ENCODE measurements around the gene BIRC2. TPM values are rescaled to one million over a fixed set of nuclear protein-coding genes. Genes with fewer than 3 reads are reported as not detected.

The BIRC2 gene
- polyA plus RNA-seq, 2 of the 4 experiments (the other 2 are of a cell fraction) = 24.2 to 60.4 TPM

DNA sequence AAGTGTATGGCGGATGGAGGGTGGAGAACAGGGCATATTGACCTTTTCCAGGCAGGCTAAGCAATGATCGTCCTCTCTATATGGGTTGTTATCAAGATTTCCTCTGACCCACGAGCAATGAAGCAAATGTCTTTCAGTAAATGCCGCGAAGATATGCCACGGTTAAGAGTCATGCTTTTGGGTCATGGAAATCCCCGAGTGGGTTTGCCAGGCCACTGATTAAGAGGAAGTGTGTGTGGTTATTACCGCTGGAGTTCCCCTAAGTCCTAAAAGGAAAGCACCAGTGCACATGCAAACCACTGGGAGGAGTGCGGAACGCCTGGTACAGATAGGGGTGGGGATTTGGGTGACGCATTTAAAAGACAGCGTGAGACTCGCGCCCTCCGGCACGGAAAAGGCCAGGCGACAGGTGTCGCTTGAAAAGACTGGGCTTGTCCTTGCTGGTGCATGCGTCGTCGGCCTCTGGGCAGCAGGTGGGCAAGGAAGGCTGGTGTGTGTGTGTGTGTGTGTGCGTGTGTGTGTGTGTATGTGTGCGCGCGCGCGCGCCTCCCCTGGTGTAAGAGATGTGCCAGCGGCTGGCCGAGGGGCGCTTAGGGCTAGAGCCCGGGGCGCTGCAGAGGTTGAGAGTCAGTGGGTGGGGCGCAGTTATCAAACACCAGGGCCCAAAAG, 29.8 kb upstream of the BIRC2 start, which contains the start of gene BIRC3 (continued):
- TF ChIP-seq EP300 (IDR thresholded peaks at IDR 0.05) (peak in 1 of 2 experiments; percentile 65; a peak in 1 of 5 replicates), ZFP36 (IDR thresholded peaks at IDR 0.05; ENCODE audit: borderline replicate concordance, partially characterized antibody) (no peak), ZC3H11A (IDR thresholded peaks at IDR 0.05) (no peak), CEBPB (IDR thresholded peaks at IDR 0.05) (peak in 1 of 2 experiments; percentile 22; a peak in 1 of 4 replicates), TFCP2L1 (CRISPR knock-in tag; IDR thresholded peaks at IDR 0.05) (no peak), NPAS2 (CRISPR knock-in tag; IDR thresholded peaks at IDR 0.05; ENCODE audit: borderline replicate concordance) (no peak), CHD4 (IDR thresholded peaks at IDR 0.05; ENCODE audit: borderline replicate concordance) (no peak), FOSB (CRISPR knock-in tag; IDR thresholded peaks at IDR 0.05) (no peak), ATOH8 (CRISPR knock-in tag; IDR thresholded peaks at IDR 0.05; ENCODE audit: low read depth) (peak; percentile 76), ESRRA (IDR thresholded peaks at IDR 0.05; ENCODE audit: borderline replicate concordance, low read length) (no peak), BHLHE40 (IDR thresholded peaks at IDR 0.05; ENCODE audit: low read depth, low read length) (no peak), HOXB5 (CRISPR knock-in tag; IDR thresholded peaks at IDR 0.05) (no peak), POLR2A (IDR thresholded peaks at IDR 0.05; ENCODE audit: low read length) (peak; percentile 59), CHD2 (IDR thresholded peaks at IDR 0.05; ENCODE audit: low read length, partially characterized antibody) (no peak), MAZ (IDR thresholded peaks at IDR 0.05; ENCODE audit: borderline replicate concordance, low read depth, low read length) (no peak), NFE2L2 (conservative IDR thresholded peaks at IDR 0.05; ENCODE audit: low read length) (no peak), HOXA7 (CRISPR knock-in tag; IDR thresholded peaks at IDR 0.05) (no peak), CBX2 (IDR thresholded peaks at IDR 0.05; ENCODE audit: borderline replicate concordance, low read depth) (no peak), SREBF2 (IDR thresholded peaks at IDR 0.05) (no peak), EHF (CRISPR knock-in tag; IDR thresholded peaks at IDR 0.05) (no peak), TP53 (CRISPR knock-in tag; IDR thresholded peaks at IDR 0.05) (no peak), HMGXB4 (CRISPR knock-in tag; IDR thresholded peaks at IDR 0.05; ENCODE audit: borderline replicate concordance) (no peak)
- TF ChIP-seq, protein P1, sequence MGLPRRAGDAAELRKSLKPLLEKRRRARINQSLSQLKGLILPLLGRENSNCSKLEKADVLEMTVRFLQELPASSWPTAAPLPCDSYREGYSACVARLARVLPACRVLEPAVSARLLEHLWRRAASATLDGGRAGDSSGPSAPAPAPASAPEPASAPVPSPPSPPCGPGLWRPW (IDR thresholded peaks at IDR 0.05) = no peak
- TF ChIP-seq, protein P2, sequence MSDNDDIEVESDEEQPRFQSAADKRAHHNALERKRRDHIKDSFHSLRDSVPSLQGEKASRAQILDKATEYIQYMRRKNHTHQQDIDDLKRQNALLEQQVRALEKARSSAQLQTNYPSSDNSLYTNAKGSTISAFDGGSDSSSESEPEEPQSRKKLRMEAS (IDR thresholded peaks at IDR 0.05) = peak; percentile 86
- TF ChIP-seq, protein P3, sequence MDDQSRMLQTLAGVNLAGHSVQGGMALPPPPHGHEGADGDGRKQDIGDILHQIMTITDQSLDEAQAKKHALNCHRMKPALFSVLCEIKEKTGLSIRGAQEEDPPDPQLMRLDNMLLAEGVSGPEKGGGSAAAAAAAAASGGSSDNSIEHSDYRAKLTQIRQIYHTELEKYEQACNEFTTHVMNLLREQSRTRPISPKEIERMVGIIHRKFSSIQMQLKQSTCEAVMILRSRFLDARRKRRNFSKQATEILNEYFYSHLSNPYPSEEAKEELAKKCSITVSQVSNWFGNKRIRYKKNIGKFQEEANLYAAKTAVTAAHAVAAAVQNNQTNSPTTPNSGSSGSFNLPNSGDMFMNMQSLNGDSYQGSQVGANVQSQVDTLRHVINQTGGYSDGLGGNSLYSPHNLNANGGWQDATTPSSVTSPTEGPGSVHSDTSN (IDR thresholded peaks at IDR 0.05) = no peak; the same call in 1 of the 2 replicates

- peak overlapping the region; percentile 80 to 91 for H3K27ac ChIP-seq
Measured at GRCh38 chr11:102317768-102318103, 29.3 kb upstream of the BIRC2 start.

More at GRCh38 chr11:102317768-102318103, 29.3 kb upstream of the BIRC2 start:
- Histone ChIP-seq H3K9me3 (no peaks in the 10 kb centered on the region), H3K4me3 (peak overlapping the region; percentile 52), H3K4me1 (peaks cover 73% of the 10 kb centered on the region), H3K4me2 (peak overlapping the region; percentile 96)
- DNase-seq (ENCODE audit: low read depth in 1 of 2, low spot score in 1 of 2) = no peak
- FAIRE-seq = no peak
- ATAC-seq = peak; percentile 44 to 56
- TF ChIP-seq RCOR1 (IDR thresholded peaks at IDR 0.05; ENCODE audit: low read depth, low read length) (no peak), MYC (IDR thresholded peaks at IDR 0.05; ENCODE audit: borderline replicate concordance, low read length) (no peak), TFCP2L1 (CRISPR knock-in tag; IDR thresholded peaks at IDR 0.05) (peak; percentile 34; the same call in 1 of the 2 replicates)
- TF ChIP-seq, protein P1 (IDR thresholded peaks at IDR 0.05) = no peak
- ChIA-PET POLR2A (interaction anchor here (1.0 kb wide), 1 partner anchor 24 kb away, joined by 3 read pairs; no protein-coding TSS in a partner anchor), CTCF (interaction anchor here (1.4 to 1.6 kb wide), 5 partner anchors 19 to 29 kb away, joined by 4 to 15 read pairs (median 6); no protein-coding TSS in a partner anchor)
- WGBS (ENCODE audit: missing lambda C conversion rate) = 7% methylated on average over 7 of the region's 7 CpGs

Data from A549 (cell line).